Colonic mucosa (tissue), 4 donors: ENCODE results near the gene CACNG8. TPM values are rescaled to one million over a fixed set of nuclear protein-coding genes. Genes with fewer than 3 reads are reported as not detected.
"Not testable (repeated sequence)": the region's sequence is repeated elsewhere in the genome, so short reads cannot be mapped to it uniquely, and the experiment has no call there.

Experiments used
- DNase-seq: peaks from one replicate; pipeline ENCODE4 v3.0.0-alpha.2; 2020
- H3K27ac ChIP-seq: fragments of 200-600 bp; one replicate; pipeline ENCODE4 v1.8.0; 2021
- H3K27me3 ChIP-seq: fragments of 200-600 bp; one replicate; pipeline ENCODE4 v1.8.0; 2021
- H3K36me3 ChIP-seq: fragments of 200-600 bp; one replicate; pipeline ENCODE4 v1.8.0; 2021
- H3K4me1 ChIP-seq: fragments of 200-600 bp; one replicate; pipeline ENCODE4 v1.8.0; 2021; ENCODE audit warnings: mild to moderate bottlenecking
- H3K4me3 ChIP-seq: fragments of 200-600 bp; one replicate; pipeline ENCODE4 v1.8.0; 2021
- H3K9ac ChIP-seq, 2 donors: one replicate each; pipeline ENCODE4 v1.7.0; 2013; ENCODE audit warnings: control low read depth in 2 of 2, low read depth in 2 of 2, low read length in 2 of 2
- H3K9me3 ChIP-seq: fragments of 200-600 bp; one replicate; pipeline ENCODE4 v1.8.0; 2021
- CTCF ChIP-seq: fragments of 200-600 bp; IDR thresholded peaks from one replicate; pipeline ENCODE4 v1.8.0; 2022; ENCODE audit warnings: antibody characterized with exemption, mild to moderate bottlenecking
- intact Hi-C: fragments of 100-400 bp; cut with DNase I; formaldehyde crosslinking; loops from one replicate; pipeline ENCODE4 v1.14.1; 2022
- total RNA-seq, 2 donors: library from RNA; stranded (reverse); fragmentation: NEBNext Ultra II Directional in 1 of 2; extraction: Animal tissue kit (Norgen Biotek cat#: 25700) in 1 of 2; gene quantifications; one replicate each; pipeline ENCODE4 v1.2.1, GENCODE V29; 2021
- donor health status: healthy.
- donor health status: DM: no; HTN: no; CAD: no.
- donor health status: DM: no; HTN: no; CAD: no.

Gene CACNG8
- total RNA-seq, 2 donors from 2014 or later, result 0.02 to 0.03 TPM

DNA sequence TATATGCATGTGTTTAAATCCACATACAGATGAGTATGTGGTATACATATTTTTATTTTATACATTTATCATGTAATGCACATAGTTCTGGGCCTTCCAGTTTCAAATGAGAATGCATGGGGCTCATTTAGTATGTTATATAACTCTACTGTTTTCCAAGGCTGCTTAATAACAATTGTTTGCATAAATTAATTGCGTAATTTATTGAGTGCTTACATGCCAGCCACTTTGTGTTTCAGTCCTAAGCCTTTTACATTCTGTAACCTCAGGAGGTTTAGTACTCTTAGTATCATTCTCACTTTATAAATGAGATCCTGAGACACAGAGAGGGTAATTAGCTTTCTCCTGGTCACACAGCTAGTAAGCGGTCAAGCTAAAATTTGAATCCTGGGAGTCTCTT lies 16.7 kb upstream of the CACNG8 start:
- H3K27me3 ChIP-seq, result peaks cover 17% of the 10 kb centered on the region
- H3K27ac ChIP-seq, result no peak overlapping the region
- intact Hi-C loops, result no loop called here
- DNase-seq, result no peak
- H3K9ac ChIP-seq, result no peak overlapping the region
- no peaks in the 10 kb centered on the region for H3K9me3 ChIP-seq
- H3K4me3 ChIP-seq, result no peak overlapping the region
- TF ChIP-seq CTCF, result no peak
- no peaks in the 10 kb centered on the region for H3K36me3 ChIP-seq
- no peaks in the 10 kb centered on the region for H3K4me1 ChIP-seq

DNA sequence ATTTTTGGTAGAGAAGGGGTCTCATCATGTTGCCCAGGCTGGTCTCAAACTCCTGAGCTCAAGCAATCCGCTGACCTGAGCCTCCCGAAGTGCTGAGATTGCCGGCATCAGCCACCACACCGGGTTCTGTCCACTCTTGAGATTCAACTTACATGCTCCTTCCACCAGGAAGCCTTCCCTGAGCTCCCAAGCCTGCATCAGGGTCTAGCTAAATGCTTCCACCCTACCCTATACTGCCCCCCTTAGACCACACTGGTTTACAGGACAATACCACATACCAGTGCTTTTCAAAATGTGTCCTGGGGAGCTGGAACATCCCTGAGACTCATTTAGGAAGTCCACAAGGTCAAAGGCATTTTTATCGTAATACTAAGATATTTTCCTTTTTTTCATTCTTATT lies 15.1 kb upstream of the CACNG8 start:
- intact Hi-C loops, result no loop called here
- Histone ChIP-seq H3K27ac (no peak overlapping the region), H3K36me3 (no peaks in the 10 kb centered on the region), H3K9me3 (no peaks in the 10 kb centered on the region), H3K27me3 (peaks cover 5% of the 10 kb centered on the region), H3K4me1 (no peaks in the 10 kb centered on the region), H3K4me3 (no peak overlapping the region), H3K9ac (no peak overlapping the region)
- DNase-seq, result no peak
- TF ChIP-seq CTCF, result no peak

- H3K27me3 ChIP-seq, H3K27ac ChIP-seq, H3K9ac ChIP-seq, H3K9me3 ChIP-seq, H3K4me3 ChIP-seq, intact Hi-C loops, DNase-seq, H3K36me3 ChIP-seq, H3K4me1 ChIP-seq: not testable (repeated sequence)
These were observed 14.1 kb upstream of the CACNG8 start for GRCh38 chr19:53948611-53949010.

DNA sequence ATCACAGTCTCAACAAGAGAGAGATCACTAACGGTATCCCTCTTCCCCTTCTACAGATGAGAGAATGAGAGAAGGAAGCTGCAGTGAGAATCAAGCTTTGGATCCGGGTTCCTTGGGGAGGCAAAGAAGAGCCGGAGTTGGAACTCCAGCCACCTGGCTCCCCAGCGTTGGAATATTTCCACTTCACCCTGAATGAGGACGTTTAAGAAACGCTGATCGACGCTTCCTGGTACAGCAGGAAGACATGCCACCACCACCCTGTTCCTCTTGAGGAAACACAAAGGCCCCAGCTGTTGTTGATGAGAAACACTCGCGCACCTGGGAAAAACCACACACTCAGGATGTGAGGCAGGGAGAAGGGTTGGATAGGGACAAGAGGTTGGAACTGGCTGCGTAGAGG lies 11.3 kb upstream of the CACNG8 start:
- no peaks in the 10 kb centered on the region for H3K27me3 ChIP-seq
- H3K9ac ChIP-seq, result no peak overlapping the region
- H3K36me3 ChIP-seq, result no peaks in the 10 kb centered on the region
- no peaks in the 10 kb centered on the region for H3K9me3 ChIP-seq
- no peak overlapping the region for H3K27ac ChIP-seq
- TF ChIP-seq CTCF, result no peak
- intact Hi-C loops, result no loop called here
- H3K4me3 ChIP-seq, result no peak overlapping the region
- DNase-seq, result no peak
- H3K4me1 ChIP-seq, result no peaks in the 10 kb centered on the region

DNA sequence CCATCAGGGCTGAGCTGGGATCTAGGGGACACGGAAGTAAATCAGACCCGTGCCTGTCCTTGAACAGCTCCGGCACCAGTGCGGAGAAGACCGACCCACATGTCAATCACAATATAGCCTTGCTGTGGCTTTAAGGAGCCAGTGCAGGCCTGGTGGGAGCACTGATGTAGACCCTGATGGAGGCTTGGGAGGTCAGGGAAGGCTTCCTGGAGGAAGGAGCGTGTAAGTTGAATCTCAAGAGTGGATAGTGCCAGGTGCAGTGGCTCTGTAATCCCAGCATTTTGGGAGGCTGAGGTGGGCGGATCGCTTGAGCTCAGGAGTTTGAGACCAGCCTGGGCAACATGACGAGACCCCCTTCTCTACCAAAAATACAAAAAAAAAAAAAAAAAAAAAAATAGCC lies 10.8 kb upstream of the CACNG8 start:
- Histone ChIP-seq H3K36me3 (no peaks in the 10 kb centered on the region), H3K4me3 (no peak overlapping the region), H3K9ac (no peak overlapping the region), H3K9me3 (no peaks in the 10 kb centered on the region), H3K27me3 (no peaks in the 10 kb centered on the region), H3K27ac (no peak overlapping the region), H3K4me1 (no peaks in the 10 kb centered on the region)
- TF ChIP-seq CTCF, result no peak
- intact Hi-C loops, result no loop called here
- DNase-seq, result no peak

- Histone ChIP-seq H3K9ac (no peak overlapping the region), H3K9me3 (no peaks in the 10 kb centered on the region), H3K4me1 (no peaks in the 10 kb centered on the region), H3K27me3 (peaks cover 6% of the 10 kb centered on the region), H3K4me3 (no peak overlapping the region), H3K27ac (no peak overlapping the region), H3K36me3 (no peaks in the 10 kb centered on the region)
- DNase-seq, result no peak
- TF ChIP-seq CTCF, result no peak
- intact Hi-C loops, result no loop called here
These were observed 9.4 kb upstream of the CACNG8 start for GRCh38 chr19:53953383-53953782.
